AG04449 (cell line): ENCODE data around the gene ZNF709.
"Not testable (repeated sequence)": the region's sequence is repeated elsewhere in the genome, so short reads cannot be mapped to it uniquely, and the experiment has no call there.

ENCODE experiments used
- CTCF ChIA-PET: fragments of 350-600 bp; formaldehyde crosslinking; extraction: SDS; loops from one replicate; lab custom pipeline; 2021; ENCODE audit warnings: antibody characterized with exemption; lab: Yijun Ruan, JAX
- POLR2A ChIA-PET: fragments of 400-600, 350-600 bp; formaldehyde crosslinking; extraction: SDS; loops from one replicate; lab custom pipeline; 2020; ENCODE audit warnings: antibody characterized with exemption, inconsistent platforms; lab: Yijun Ruan, JAX
- DNase-seq: peaks from one replicate; pipeline ENCODE4 v3.0.0-alpha.2; 2010; ENCODE audit warnings: low read depth, low spot score
- H3K4me3 ChIP-seq: 2 replicates; pipeline ENCODE4 v1.5.1; 2011; ENCODE audit warnings: low read depth, mild to moderate bottlenecking, control low read depth, low read length
- TF ChIP-seq, protein P1 (sequence below): IDR thresholded peaks from one replicate; pipeline ENCODE4 v1.5.1; 2011; ENCODE audit warnings: mild to moderate bottlenecking, moderate library complexity, low read length, control low read depth, inconsistent platforms; ENCODE audit not compliant: insufficient read depth; ENCODE audit errors: missing control alignments

ZNF709 gene

DNA sequence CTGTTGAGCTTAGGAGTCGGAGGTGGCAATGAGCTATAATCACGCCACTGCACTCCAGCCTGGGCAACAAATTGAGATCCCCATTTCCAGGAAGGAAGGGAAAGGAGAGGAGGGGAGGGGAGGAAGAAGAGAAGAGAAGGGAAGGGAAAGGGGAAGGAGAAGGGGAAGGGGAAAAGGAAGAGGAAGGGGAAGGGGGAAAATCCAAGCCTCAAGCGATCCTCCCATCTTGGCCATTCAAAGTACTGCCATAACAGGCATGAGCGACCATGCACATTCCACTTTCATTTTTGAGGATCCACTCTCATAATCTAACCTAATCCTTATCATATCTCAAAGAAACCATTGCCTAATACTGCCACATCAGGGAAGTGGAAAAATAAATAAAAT is 58.7 kb downstream of the ZNF709 start:
- DNase-seq = no peak
- POLR2A ChIA-PET = interaction anchor here (0.6 kb wide), 1 partner anchor 51 kb away, joined by 3 read pairs; no protein-coding TSS in a partner anchor
- H3K4me3 ChIP-seq = no peak overlapping the region
- TF ChIP-seq, protein P1, sequence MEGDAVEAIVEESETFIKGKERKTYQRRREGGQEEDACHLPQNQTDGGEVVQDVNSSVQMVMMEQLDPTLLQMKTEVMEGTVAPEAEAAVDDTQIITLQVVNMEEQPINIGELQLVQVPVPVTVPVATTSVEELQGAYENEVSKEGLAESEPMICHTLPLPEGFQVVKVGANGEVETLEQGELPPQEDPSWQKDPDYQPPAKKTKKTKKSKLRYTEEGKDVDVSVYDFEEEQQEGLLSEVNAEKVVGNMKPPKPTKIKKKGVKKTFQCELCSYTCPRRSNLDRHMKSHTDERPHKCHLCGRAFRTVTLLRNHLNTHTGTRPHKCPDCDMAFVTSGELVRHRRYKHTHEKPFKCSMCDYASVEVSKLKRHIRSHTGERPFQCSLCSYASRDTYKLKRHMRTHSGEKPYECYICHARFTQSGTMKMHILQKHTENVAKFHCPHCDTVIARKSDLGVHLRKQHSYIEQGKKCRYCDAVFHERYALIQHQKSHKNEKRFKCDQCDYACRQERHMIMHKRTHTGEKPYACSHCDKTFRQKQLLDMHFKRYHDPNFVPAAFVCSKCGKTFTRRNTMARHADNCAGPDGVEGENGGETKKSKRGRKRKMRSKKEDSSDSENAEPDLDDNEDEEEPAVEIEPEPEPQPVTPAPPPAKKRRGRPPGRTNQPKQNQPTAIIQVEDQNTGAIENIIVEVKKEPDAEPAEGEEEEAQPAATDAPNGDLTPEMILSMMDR = no peak
- CTCF ChIA-PET = no interaction called here

DNA sequence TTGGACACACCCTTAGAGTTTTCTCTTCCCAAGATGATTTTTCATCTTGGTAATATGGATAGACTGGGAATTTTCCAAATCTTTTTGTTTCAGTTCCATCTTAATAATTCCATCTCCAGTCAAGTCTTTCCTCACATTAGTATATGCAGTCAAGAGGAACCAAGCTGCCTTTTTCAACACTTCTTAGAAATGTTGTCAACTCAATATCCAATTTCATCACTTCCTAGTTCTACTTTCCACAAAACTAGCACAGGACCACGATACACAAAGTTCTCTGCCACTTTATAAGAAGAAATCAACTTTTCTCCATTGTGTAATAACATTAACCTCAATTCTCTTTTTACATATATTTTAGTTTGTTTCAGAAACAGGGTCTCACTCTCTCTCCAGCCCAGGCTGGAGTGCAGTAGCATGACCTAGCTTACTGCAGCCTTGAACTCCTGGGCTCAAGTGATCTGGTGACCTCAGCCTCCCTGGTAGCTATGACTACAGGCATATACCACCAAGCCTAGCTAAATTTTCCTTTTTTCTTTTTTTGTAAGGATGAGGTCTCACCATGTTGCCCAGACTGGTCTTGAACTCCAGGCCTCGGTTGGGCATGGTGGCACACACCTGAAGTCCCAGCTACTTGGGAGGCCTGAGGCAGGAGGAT is 59.3 kb downstream of the ZNF709 start:
- H3K4me3 ChIP-seq = no peak overlapping the region
- ChIA-PET CTCF (no interaction called here), POLR2A (interaction anchor here (0.6 kb wide), 1 partner anchor 51 kb away, joined by 3 read pairs; no protein-coding TSS in a partner anchor)
- DNase-seq = no peak
- TF ChIP-seq, protein P1 = no peak

DNA sequence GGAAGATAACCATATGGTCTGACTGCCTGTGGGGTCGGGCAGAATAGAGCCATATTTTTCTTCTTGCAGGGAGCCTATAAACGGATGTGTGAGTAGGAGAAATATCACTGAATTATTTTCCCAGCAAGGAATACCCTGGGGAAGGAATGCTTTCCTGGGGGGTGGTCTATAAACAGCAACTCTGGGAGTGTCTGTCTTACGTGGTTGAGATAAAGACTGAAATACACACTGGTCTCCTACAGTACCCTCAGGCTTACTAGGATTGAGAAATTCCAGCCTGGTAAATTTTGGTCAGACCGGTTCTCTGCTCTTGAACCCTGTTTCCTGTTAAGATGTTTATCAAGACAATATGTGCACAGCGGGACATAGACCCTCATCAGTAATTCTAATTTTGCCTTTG is 67.3 kb downstream of the ZNF709 start:
- DNase-seq, CTCF ChIA-PET, POLR2A ChIA-PET, H3K4me3 ChIP-seq: not testable (repeated sequence)

DNA sequence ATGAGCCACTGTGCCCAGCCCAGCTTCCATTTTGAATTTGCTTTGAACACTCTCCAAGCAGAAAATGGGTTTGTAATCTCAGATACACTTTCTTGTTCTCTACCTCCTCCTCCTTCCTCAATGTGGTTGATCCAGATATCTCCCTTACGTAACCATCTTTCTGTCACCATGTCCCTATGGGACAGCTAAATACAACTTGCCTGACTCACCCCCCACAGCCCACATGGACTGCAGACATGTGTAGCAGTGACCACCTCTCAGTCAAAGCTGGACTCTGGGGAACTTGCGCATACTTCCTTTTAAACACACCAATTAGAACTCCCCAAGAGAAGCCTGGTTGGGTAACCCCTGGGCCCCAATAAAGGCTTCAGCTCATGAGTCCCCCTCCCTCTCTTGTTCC is 72.7 kb downstream of the ZNF709 start:
- DNase-seq = no peak
- CTCF ChIA-PET = no interaction called here
- POLR2A ChIA-PET = no interaction called here
- TF ChIP-seq, protein P1 = no peak
- no peak overlapping the region for H3K4me3 ChIP-seq
